Naive B cell (primary cell): ENCODE results near the gene ATP6V1G2. TPM values are rescaled to one million over a fixed set of nuclear protein-coding genes. Genes with fewer than 3 reads are reported as not detected.

Source experiments
- polyA plus RNA-seq, 6 donors: library from polyadenylated mRNA; unstranded; fragments of 300-500 nt; fragmentation: Illumina TruSeq; gene quantifications; one replicate each; pipeline ENCODE4 v1.2.3, GENCODE V29; 2021; ENCODE audit warnings: low read depth in 6 of 6

ATP6V1G2 gene
- polyA plus RNA-seq, 6 donors from 2014 or later, result 0.67 to 0.69 TPM; not detected in 4

Other genes starting within 250 kb of the ATP6V1G2 start
- gene HLA-B, start 189.4 kb downstream of the ATP6V1G2 start, polyA plus RNA-seq, result 1,000 to 10,000 TPM; 3,795 to 6,657 (median 6,196) TPM
- 1 to 10 TPM; 3.6 to 6.3 (median 4.4) TPM for gene MICA, start 143.0 kb downstream of the ATP6V1G2 start, polyA plus RNA-seq
- gene MICB, start 48.5 kb downstream of the ATP6V1G2 start, polyA plus RNA-seq, result 10 to 100 TPM in 3 of 6 donors, 1 to 10 TPM in 3; 4.4 to 14.3 (median 9.7) TPM
- gene MCCD1, start 17.6 kb downstream of the ATP6V1G2 start, polyA plus RNA-seq, result not detected
- 100 to 1,000 TPM in 1 of 6 donors, 10 to 100 TPM in 5; 41.6 to 117 (median 74.5) TPM for gene DDX39B, start 4.6 kb downstream of the ATP6V1G2 start, polyA plus RNA-seq
- gene NFKBIL1, start 1.0 kb upstream of the ATP6V1G2 start, polyA plus RNA-seq, result 10 to 100 TPM in 2 of 6 donors, 1 to 10 TPM in 3, under 1 TPM in 1; 0.24 to 11.4 (median 8.9) TPM
- 10 to 100 TPM in 5 of 6 donors, 1 to 10 TPM in 1; 6.6 to 26.0 (median 19.4) TPM for gene LTA, start 25.7 kb upstream of the ATP6V1G2 start, polyA plus RNA-seq
- 1 to 10 TPM; 1.1 to 5.2 (median 2.6) TPM for gene TNF, start 29.0 kb upstream of the ATP6V1G2 start, polyA plus RNA-seq
- 1,000 to 10,000 TPM; 1,940 to 3,141 (median 2,206) TPM for gene LTB, start 35.8 kb upstream of the ATP6V1G2 start, polyA plus RNA-seq
- gene LST1, start 39.7 kb upstream of the ATP6V1G2 start, polyA plus RNA-seq, result 10 to 100 TPM; 28.2 to 78.2 (median 35.2) TPM
- gene NCR3, start 46.4 kb upstream of the ATP6V1G2 start, polyA plus RNA-seq, result 100 to 1,000 TPM in 5 of 6 donors, 10 to 100 TPM in 1; 84.4 to 158 (median 108) TPM
- gene AIF1, start 68.6 kb upstream of the ATP6V1G2 start, polyA plus RNA-seq, result 10 to 100 TPM in 1 of 6 donors, 1 to 10 TPM in 4, under 1 TPM in 1; 0.50 to 14.4 (median 3.5) TPM
- 10 to 100 TPM in 1 of 6 donors, 1 to 10 TPM in 4, under 1 TPM in 1; 0.70 to 11.3 (median 6.3) TPM for gene PRRC2A, start 74.1 kb upstream of the ATP6V1G2 start, polyA plus RNA-seq
- 10 to 100 TPM; 20.1 to 27.0 (median 24.2) TPM for gene BAG6, start 106.1 kb upstream of the ATP6V1G2 start, polyA plus RNA-seq
- 10 to 100 TPM in 4 of 6 donors, 1 to 10 TPM in 2; 7.6 to 19.6 (median 13.7) TPM for gene APOM, start 109.3 kb upstream of the ATP6V1G2 start, polyA plus RNA-seq
- 10 to 100 TPM; 16.8 to 39.9 (median 28.4) TPM for gene C6orf47, start 114.2 kb upstream of the ATP6V1G2 start, polyA plus RNA-seq
- 10 to 100 TPM; 18.5 to 27.8 (median 23.5) TPM for gene GPANK1, start 118.4 kb upstream of the ATP6V1G2 start, polyA plus RNA-seq
- gene CSNK2B, start 119.5 kb upstream of the ATP6V1G2 start, polyA plus RNA-seq, result 100 to 1,000 TPM; 279 to 299 (median 286) TPM
- under 1 TPM in 3 of 6 donors, not detected in 3; 0.23 to 0.87 (median 0.50) TPM for gene LY6G5B, start 123.4 kb upstream of the ATP6V1G2 start, polyA plus RNA-seq
- 1 to 10 TPM in 1 of 6 donors, under 1 TPM in 3, not detected in 2; 0.48 to 1.6 (median 0.92) TPM for gene LY6G5C, start 134.5 kb upstream of the ATP6V1G2 start, polyA plus RNA-seq
- 10 to 100 TPM; 27.3 to 45.3 (median 33.4) TPM for gene ABHD16A, start 156.7 kb upstream of the ATP6V1G2 start, polyA plus RNA-seq
- 1 to 10 TPM in 1 of 6 donors, under 1 TPM in 2, not detected in 3; 0.60 to 1.8 (median 0.75) TPM for gene LY6G6F, start 160.3 kb upstream of the ATP6V1G2 start, polyA plus RNA-seq
- gene LY6G6D, start 168.7 kb upstream of the ATP6V1G2 start, polyA plus RNA-seq, result not detected
- gene LY6G6C, start 175.1 kb upstream of the ATP6V1G2 start, polyA plus RNA-seq, result not detected
- 1 to 10 TPM in 5 of 6 donors, not detected in 1; 3.0 to 5.1 (median 3.7) TPM for gene MPIG6B, start 176.8 kb upstream of the ATP6V1G2 start, polyA plus RNA-seq
- 10 to 100 TPM; 57.1 to 87.6 (median 82.1) TPM for gene DDAH2, start 182.7 kb upstream of the ATP6V1G2 start, polyA plus RNA-seq
- 100 to 1,000 TPM; 536 to 743 (median 628) TPM for gene CLIC1, start 189.9 kb upstream of the ATP6V1G2 start, polyA plus RNA-seq
- 1 to 10 TPM in 5 of 6 donors, not detected in 1; 1.9 to 9.3 (median 2.6) TPM for gene MSH5, start 193.4 kb upstream of the ATP6V1G2 start, polyA plus RNA-seq
- under 1 TPM in 1 of 6 donors, not detected in 5; 0.96 TPM for gene SAPCD1, start 216.0 kb upstream of the ATP6V1G2 start, polyA plus RNA-seq
- gene VWA7, start 230.7 kb upstream of the ATP6V1G2 start, polyA plus RNA-seq, result under 1 TPM in 2 of 6 donors, not detected in 4; 0.13 to 0.29 TPM
- 10 to 100 TPM; 42.2 to 70.6 (median 50.3) TPM for gene VARS1, start 249.1 kb upstream of the ATP6V1G2 start, polyA plus RNA-seq